NAMALWA (cell line): ENCODE measurements around the gene KIAA2012.

Source experiments
- DNase-seq: peaks from one replicate; pipeline ENCODE4 v3.0.0-alpha.2; 2015; ENCODE audit warnings: low spot score

Gene KIAA2012

DNA sequence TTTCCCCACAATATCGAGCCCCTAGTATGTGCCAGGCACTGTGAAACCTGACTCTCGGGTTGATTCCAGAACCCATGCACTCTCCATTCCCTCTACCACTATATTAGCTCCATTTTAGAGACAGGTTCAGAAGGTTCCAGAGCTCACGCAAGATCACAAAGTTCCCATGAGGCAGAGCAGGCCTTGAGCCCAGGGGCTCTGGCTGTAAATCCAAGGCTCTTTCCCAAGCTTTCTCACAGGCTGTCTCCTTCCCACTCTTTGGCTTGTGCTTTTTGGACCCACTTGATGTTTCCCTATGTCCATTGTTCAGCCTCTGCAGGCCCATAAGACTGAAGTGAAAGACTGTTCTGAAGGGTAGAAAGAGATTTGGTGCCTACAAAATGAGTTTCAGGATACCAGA lies 15.7 kb downstream of the KIAA2012 start:
- no peak for DNase-seq

DNA sequence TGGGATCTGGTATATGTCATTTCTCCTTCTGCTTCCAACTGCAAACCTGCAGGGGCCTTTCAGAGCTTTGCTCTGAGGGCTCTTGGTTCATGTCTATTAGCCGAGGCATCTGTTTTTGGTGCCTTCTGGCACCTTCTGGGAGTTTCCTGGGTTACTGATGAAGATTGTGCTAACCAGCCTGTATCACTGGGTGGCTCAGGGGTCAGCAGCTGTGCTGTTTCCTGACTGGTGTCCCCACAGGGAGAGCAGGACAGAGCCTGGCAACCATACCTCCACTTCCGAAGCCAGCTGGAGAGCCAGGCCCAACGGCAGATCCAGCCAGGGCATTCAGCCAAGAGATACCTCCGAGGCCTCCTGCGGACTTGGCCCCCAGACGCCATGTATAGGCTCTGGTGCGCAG lies 17.5 kb downstream of the KIAA2012 start:
- DNase-seq, result no peak

DNA sequence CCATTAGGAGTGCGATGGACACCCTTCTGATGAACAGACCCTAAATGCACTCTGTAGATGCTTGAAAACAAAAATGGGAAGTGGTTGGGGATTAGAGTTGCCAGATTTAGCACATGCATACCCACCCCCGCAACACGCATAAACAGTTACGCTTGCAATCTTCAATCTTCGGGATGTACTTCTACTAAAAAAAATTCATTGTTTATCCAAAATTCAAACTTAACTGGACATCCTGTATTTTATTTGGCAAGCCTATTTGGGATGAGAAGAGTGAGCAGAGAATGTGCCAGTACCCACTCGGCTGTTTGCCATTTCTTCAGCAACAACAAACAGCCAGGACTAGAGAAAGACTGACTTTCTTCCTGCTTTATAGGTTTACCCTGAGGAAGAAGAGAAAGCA lies 18.4 kb downstream of the KIAA2012 start:
- DNase-seq, result no peak

DNA sequence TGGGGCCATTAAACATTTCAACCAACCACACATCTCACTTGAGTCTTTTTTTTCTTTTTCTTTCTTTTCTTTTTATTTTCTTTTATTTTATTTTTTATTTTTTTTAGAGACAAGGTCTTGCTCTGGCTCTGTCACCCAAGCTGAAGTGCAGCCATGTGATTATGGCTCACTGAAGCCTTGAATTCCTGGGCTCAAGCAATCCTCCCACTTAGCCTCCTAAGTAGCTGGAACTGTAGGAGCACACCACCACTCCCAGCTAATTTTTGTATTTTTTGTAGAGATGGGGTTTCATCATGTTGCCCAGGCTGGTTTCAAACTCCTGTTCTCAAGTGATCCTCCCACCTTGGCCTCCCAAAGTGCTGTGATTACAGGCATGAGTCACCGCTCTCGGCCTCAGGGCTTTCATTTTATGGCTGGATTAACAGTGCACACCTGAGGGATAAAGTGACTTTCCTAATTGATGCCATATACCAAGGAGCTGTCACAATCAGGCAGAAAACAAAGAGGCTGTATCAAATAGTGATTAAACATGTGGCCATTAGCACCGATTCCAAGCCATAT lies 21.5 kb downstream of the KIAA2012 start:
- DNase-seq, result no peak

DNA sequence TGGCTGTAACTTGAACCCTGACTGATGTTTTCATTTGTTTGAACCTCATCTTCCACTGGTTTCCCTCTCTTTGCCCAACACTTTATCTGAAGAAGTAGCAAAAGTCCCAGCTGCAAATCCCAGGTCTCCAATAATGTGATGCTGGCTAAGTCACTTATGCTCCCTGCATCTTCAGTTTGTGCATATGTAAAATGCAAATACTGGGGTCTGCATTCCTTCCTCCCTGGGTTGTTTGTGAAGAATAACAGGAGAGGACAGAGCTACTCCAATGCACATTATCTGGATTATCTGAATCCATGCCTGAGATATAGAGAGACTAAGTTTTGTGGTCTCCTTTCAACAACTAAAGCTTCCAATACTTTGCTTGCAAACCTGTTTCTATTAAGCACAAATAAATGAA lies 22.2 kb downstream of the KIAA2012 start:
- no peak for DNase-seq

DNA sequence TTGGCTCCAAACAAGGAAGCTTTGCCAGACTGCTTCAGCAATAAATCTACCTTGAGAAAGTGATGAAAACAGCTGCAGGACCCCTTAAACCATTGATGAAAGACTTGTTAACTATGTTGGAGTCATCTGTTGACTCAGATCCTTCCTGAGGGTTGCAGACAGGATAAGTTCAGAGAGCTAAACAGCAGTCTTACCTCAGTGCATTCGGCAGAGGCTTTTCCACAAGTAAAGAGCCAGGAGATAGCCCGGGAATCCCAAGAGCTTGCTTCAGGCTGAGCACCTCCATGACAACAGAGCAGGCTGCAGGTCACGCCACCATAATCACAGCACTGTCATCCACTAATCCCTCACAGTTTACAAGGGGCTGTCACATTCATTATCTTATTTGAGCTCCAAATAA lies 23.7 kb downstream of the KIAA2012 start:
- no peak for DNase-seq

DNA sequence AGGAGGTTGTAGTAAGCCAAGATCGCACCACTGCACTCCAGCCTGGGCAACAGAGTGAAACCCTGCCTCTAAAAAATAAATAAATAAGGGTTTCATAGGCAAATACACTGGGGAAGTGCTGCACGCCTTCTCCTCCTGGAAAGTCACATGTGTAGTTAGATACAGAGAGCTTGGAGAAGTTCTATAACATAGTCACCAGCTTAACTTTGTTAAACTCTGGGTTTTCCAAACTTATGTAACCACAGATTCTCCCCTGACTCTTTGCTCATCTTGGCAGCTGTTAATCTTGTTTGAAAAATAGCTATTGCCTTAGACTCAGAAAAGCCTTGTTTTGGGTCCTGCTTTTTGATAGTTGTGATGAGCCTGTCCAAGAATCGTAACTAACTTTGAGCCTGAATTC lies 25.2 kb downstream of the KIAA2012 start:
- DNase-seq, result no peak

DNA sequence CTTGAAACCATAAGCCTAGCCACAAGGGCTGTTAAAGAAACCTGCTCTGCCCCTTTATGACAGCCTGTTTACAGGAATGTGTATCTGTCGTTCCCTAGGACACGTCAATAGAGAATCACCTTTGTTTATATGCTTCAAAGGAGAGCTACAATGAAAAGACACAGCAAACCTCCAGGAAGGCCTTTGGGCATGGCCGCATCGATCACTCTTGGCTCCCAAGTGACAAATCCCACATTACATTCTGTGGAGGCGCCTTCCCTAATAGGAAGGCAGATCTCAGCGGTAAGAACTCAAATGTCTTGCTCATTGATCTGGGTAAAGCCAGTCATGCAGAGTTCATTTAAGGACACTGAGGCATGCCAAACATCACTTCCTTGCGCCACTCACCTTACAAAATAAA lies 26.5 kb downstream of the KIAA2012 start:
- no peak for DNase-seq

DNA sequence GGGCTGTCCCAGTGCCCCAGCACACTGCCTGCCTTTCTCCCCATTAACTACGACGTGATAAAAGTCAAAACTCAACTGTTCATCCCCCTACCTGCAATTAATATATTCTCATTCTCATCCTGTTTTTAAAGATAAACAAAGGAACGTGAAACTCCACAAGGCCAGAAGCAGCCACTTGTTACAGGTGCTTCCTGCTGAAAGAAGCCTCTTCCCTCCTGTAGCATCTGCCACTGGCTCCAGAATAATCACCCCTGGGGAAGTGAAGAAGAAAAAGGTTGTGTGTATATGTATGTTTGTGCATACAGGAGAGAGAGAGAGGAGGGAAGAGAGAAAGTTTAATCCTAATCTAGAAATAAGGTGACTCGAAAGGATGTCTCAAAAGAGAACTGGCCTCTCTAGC lies 27.1 kb downstream of the KIAA2012 start:
- no peak for DNase-seq

DNA sequence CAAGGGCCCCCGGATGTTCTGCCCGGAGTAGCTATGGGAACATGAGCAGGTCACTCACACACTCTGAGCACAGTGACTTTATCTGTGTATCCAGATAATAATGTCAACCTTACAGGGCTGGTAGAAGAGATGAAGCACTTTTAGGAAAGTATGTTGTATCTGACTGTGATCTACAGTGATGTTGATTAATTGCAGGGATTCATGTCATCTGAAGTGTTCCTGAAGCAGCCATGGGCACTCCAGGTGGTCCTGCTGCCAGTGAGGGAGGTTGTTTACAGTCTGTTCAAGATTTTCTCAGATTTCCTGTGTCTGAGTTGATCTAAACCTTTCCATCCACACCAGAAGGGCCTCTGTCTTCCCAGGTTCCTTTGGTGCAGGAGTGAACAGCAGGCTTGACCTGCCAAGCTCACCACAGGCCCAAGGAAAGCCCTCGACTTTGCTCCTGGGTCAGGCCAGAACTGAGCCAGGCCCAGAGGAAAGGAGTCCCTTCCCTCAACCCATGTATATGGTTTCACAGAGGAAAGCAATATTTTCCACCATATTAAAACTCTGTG lies 28.0 kb downstream of the KIAA2012 start:
- DNase-seq, result no peak

DNA sequence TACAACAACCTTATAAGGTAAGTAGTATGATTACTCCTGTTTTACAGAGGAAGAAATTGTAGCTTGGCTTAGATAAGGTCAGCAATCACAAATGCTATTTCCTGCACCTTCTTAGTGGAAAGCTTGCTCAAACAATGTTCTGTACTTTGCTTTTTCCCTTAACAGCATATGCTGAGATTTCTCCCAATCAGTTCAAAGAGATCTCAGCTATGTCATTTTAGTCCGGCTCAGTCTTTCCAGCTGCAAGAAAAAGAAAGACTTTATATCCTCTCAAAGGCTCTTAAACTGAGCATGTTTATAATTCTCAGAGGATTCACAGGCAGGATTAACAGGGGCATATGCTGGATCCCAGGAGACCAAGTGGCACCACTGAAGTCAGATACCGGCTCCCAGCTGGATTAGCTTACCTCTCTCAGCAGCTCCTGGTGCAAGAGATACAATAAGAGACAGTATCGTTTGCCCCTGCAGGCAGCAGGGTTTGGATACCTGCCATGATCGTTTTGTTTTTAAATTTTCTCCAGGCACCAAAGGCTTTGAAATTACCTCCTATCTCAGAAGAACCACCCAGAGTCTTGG lies 29.5 kb downstream of the KIAA2012 start:
- no peak for DNase-seq

DNA sequence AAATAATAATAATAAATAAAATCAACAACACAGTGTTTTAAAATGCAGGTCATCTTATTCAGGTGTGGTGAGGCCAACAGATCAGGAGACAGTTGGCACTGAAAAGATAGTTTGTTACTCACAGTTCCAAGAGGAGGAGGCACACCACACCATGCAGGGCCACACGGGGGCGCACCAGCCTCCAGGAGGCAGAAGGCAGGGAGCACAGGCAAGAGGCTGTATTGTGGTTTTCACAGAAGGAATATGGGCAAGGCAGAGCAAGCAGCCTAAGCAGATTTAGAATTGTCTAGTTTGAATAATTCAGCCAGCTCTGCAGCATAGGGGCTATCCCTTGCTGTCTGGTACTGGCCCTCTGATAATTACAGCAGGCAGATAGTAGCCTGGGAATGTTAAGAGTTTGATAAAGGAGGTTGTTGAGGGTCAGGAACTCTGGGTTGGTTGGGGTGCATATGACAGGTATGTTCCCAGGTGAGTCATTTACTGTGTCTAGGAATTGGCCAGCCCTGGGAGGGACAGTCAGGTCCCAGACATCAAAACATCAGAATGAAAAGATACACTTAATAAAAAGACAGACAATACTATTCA lies 31.3 kb downstream of the KIAA2012 start:
- DNase-seq, result peak; percentile 64

DNA sequence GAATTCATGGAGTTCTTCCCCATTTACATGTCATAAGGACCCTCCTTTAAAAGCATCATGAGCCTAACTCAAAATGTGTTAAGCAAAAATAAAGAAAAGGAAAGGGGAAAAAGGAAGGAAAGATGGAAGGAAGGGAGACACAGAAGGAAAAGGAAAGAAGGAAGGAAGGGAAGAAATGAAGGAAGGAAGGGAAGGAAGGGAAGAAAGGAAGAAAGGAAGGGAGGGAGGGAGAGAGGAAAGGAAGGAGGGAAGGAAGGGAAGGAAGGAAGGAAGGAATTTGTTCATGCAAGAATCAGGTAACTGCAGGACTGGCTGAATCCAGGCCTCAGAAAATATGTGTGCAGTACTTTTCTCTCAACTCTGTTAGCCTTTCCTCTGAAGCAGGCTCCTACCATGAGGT lies 32.0 kb downstream of the KIAA2012 start:
- no peak for DNase-seq

DNA sequence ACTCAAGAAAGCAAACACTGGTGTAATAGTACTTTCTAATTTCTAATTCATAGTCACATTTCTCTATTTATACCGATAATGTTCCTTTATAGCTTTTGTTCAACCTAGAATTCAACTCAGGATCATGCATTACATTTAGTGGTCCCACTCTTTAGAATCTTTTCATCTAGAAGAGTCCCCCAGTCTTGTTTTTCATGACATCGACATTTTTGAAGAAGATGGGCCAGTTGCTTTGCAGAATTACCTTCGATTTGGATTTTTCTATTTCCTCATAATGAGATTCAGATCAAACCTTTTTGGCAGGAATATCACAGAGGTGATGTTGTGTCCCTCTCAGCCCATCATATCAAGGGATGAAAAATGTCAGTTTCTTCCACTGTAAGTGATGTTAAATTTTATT lies 35.3 kb downstream of the KIAA2012 start:
- no peak for DNase-seq

DNA sequence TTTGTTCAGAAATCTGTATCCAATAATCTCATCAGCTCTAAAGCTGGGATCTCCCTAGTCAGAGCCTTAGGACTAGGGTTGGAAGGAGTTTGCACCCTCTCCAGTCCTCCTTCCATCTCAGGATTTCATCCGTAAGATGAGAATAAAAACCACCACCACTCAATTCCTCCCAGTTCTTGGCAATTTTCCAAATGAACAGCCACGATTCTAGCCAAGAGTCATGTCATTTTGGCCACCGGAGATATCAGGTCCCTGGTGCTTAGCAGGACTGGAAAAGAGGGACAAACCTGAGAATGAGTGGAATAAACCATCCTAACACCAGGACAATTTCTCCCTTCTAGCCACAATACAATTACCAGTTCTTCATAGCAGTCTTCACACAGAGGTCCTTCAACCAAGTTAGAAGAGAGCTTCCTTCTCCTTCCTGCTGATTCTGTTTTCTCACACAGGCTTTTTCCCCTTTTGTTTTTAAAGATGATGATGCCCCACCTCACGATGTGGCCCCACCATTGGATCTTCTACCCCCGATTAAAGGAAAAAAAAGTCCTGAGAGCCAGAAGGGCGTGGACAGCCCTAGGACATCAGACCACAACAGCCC lies 36.2 kb downstream of the KIAA2012 start:
- DNase-seq, result no peak

DNA sequence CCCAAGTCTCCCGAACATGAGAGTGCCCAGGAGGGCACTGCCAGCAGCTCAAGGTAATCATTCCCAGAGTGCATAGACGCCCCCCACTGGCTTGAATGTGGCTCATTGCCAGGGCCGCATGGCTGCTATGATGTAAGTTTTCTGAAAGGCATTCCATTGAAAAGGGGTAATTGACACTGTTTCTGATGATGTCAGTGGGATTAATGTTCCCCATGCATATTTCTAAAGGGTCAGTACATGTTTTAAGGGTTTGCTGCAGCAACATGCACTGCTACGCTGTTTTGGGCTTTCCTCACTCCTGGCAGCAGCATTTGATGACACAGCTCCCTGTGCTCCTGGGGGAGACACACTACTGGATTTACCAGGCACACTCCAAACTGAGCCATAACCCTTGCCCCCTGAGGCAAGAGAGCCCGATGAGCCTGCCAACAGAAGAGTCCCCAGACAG lies 36.7 kb downstream of the KIAA2012 start:
- no peak for DNase-seq

DNA sequence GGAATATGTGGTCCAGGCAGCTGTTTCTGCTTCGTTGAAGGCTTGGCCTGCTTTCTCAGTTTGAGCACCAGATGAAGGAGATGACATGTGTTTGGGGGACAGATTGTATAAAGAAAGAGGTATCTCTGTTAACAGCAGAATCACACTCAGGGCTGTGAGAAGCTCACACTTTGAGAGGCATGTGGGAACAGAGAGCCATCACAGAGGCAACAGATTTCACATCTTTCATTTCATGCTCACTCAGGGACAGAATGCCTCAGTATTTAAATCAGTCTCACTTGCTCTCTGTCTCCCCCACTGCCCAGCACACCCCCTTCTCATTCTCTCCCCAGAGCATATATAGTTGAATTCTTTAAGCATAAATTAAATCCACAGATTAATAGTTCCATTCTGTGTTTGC lies 37.4 kb downstream of the KIAA2012 start:
- no peak for DNase-seq

DNA sequence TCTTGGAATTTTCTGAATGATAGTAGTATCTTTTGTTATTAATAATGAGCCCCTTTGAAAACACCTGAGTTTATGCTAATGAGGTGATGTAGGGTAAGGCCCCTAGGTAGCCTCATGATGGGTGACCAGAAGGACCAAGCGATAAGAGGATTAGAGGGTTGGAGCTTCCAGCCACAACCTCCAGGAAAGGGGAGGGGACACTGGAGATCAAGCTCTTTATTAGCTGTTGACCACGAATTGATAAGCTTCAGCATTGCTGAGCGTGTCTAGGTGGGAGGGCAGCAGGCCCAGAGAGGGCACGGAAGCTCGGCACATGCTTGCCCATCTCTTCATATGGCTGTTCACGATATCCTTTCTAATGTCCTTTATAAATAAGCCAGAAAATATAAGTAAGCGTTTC lies 39.0 kb downstream of the KIAA2012 start:
- no peak for DNase-seq

DNA sequence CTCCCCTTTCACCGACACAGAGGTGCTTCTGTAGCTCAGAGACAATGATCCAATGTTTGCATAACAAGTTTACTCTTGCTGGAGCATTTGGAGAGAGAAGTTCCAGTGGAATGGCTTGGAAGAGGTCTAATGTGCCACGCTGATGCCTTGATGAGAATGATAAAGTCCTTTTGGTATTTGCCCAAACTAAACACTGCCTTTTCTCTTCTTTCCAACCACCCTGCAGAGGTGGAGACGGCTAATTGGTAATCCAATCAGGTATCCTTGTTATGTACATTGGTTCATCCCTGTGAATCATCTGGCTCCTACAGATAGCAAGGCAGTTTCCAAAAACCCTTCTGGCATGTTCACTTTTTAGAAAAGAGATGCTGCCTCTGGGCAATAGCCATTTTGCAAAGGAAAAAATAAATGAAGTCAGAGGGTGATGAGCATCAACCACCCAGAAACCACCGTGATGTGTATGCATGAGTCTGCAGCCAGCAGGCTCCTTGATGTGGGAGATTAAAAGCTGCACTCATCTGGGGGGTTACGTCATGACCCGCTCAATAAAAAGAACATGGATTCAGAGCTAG lies 40.6 kb downstream of the KIAA2012 start:
- no peak for DNase-seq

DNA sequence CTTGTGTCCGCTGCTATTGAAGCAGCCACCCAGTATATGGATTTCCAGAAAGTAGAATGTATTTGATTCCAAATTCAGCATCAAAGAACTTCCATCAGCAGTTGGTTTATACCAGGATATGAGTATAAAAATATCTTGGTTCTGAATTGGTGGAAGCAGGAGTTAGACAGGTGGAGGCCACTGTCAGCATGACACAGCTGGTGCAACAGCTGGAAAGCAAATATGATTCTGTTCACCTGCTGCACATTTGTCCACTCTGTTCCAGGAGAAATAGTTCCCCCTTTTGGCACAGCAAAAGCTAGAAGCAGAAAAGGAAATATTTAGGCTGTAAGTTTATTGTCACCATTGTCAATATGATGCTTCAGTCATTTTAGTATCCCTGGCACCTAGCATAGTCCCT lies 41.2 kb downstream of the KIAA2012 start:
- no peak for DNase-seq

DNA sequence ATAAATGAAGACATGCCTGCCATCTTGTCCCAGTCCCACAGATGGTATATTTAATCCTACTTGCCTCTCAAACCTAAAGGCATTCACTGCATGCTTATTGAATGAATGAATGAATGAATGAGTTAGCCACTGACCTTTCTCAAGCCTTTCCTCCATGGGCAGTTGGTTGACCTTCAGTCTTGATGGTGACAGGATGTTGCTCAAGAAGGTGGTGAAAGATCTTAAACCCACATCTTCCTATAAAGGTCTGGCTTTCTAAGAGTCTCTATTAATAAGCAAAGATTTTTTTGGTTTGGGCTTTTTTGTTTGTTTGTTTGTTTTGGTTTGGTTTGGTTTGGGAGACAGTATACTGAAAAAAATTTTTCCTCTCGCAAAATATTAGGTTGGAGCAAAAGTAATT lies 41.7 kb downstream of the KIAA2012 start:
- no peak for DNase-seq

DNA sequence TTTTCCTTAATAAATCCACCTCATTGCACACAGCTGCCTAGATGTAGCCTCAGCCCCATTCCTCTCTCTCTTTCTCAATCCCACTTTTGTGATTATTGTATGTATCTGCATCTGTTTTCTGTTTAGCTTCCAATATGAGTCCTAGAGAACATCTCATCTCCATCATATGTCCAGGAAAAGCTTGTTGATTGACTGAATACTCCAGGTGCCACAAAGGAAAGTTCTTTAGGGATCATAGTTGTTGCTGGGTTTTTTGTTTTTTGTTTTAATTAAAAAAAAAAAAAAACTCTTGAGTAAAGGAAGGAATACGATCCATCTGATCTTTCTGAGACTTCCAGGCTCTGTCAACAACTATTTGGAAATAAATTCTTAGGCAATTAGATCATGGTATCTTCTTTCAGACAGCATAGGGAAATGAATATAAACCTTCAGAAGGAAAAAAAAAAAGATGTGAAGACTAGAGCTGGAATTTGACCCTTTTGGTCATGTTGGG lies 42.5 kb downstream of the KIAA2012 start:
- DNase-seq, result no peak

DNA sequence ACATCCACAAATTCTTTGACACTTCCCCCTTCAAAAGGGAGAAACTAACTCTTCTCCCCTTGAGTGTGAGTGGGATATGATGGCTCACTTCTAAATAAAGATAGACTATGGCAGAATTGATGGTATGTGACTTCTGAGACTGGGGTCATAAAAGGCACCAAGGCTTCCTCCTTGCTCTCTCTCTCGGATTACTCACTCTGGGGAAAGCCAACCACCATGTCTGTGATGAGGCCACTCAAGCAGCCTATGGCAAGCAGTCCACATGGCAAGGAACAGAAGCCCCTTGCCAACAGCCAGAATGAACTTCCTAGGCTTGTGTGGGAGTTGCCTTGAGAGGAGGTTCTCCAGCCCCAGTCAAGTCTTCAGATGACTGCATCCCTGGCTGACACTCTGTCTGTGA lies 43.6 kb downstream of the KIAA2012 start:
- DNase-seq, result no peak
